Small intestine (tissue), 7 donors: Measurements from ENCODE around the gene TCF4. TPM values are rescaled to one million over a fixed set of nuclear protein-coding genes. Genes with fewer than 3 reads are reported as not detected.

Source experiments
- DNase-seq, 2 donors: peaks; one replicate each; pipeline versions ENCODE4 v3.0.0 to v3.0.0-alpha.2; 2013
- FAIRE-seq: peaks from 2 replicates; lab custom pipeline; 2012; peaks lifted over from hg19 to GRCh38; lab: Jason Lieb, UNC
- H3K27ac ChIP-seq, 3 donors: one replicate each; pipeline ENCODE4 v1.5.1; 2013; ENCODE audit warnings: low read length in 2 of 3, mild to moderate bottlenecking in 2 of 3, control low read depth in 1 of 3, inconsistent platforms in 1 of 3, low read depth in 1 of 3, moderate library complexity in 1 of 3
- H3K27me3 ChIP-seq, 3 donors: one replicate each; pipeline ENCODE4 v1.6.1; 2013; ENCODE audit warnings: low read length in 3 of 3, inconsistent platforms in 1 of 3; ENCODE audit not compliant: control insufficient read depth in 3 of 3, insufficient read depth in 3 of 3
- H3K36me3 ChIP-seq, 3 donors: one replicate each; pipeline ENCODE4 v1.6.1; 2013; ENCODE audit warnings: low read length in 3 of 3, inconsistent platforms in 1 of 3, low read depth in 1 of 3, mild to moderate bottlenecking in 1 of 3, moderate library complexity in 1 of 3; ENCODE audit not compliant: control insufficient read depth in 3 of 3, insufficient read depth in 2 of 3
- H3K4me1 ChIP-seq, 3 donors: one replicate each; pipeline ENCODE4 v1.6.1; 2013; ENCODE audit warnings: low read length in 2 of 3, inconsistent platforms in 1 of 3, low read depth in 1 of 3, mild to moderate bottlenecking in 1 of 3, moderate library complexity in 1 of 3; ENCODE audit not compliant: control insufficient read depth in 3 of 3, insufficient read depth in 2 of 3
- H3K4me3 ChIP-seq, 3 donors: one replicate each; pipeline ENCODE4 v1.5.1; 2013; ENCODE audit warnings: low read length in 3 of 3, control low read depth in 1 of 3, inconsistent platforms in 1 of 3, low read depth in 1 of 3, mild to moderate bottlenecking in 1 of 3, moderate library complexity in 1 of 3
- H3K9me3 ChIP-seq, 2 donors: one replicate each; pipeline ENCODE4 v1.6.1; 2013; ENCODE audit warnings: low read depth in 1 of 2, low read length in 1 of 2; ENCODE audit not compliant: control insufficient read depth in 2 of 2, insufficient read depth in 1 of 2
- WGBS, 3 donors: extraction: QIAGEN DNeasy Blood & Tissue Kit; methylation state at CpG; one replicate each; pipeline ENCODE4 v1.1.7; 2013; 5-methylcytosine and 5-hydroxymethylcytosine counted together
- polyA plus RNA-seq, 4 donors: library from polyadenylated mRNA; stranded (reverse) in 3 of 4; unstranded in 1 of 4; fragments of 200-250 nt in 3 of 4; fragments of 120-200 nt in 1 of 4; gene quantifications; one replicate each; pipeline versions ENCODE4 v1.2.1 to v1.2.3, GENCODE V29; 2013
- donor health status: healthy with polysubstance abuse.
- donor health status: control.
- donor health status: control.
- donor health status: Bipolar disorder and iron deficiency.
- donor health status: healthy.

The TCF4 gene
- polyA plus RNA-seq, 4 donors, result 0.67 to 23.7 (median 11.5) TPM

GRCh38 chr18:55566456-55566935, 21.5 kb downstream of the TCF4 start:
- H3K9me3 ChIP-seq, result no peaks in the 10 kb centered on the region
- 85 to 91% (median 88%) methylated on average over 2 of the region's 2 CpGs for WGBS, 3 donors
- H3K27ac ChIP-seq, result no peak overlapping the region
- no peak overlapping the region for H3K4me3 ChIP-seq
- H3K27me3 ChIP-seq, result no peaks in the 10 kb centered on the region
- no peak for DNase-seq
- no peaks in the 10 kb centered on the region for H3K4me1 ChIP-seq
- no peak for FAIRE-seq
- H3K36me3 ChIP-seq, result no peaks in the 10 kb centered on the region

GRCh38 chr18:55559739-55560138, 28.3 kb downstream of the TCF4 start:
- Histone ChIP-seq H3K4me1 (no peaks in the 10 kb centered on the region), H3K27me3 (no peaks in the 10 kb centered on the region), H3K27ac (no peak overlapping the region), H3K36me3 (no peaks in the 10 kb centered on the region), H3K9me3 (no peaks in the 10 kb centered on the region), H3K4me3 (no peak overlapping the region)
- DNase-seq (no peak), FAIRE-seq (no peak)
- WGBS, 3 donors, result 83 to 91% (median 85%) methylated on average over 2 of the region's 2 CpGs

- Histone ChIP-seq H3K36me3 (no peaks in the 10 kb centered on the region), H3K27ac (no peak overlapping the region), H3K9me3 (no peaks in the 10 kb centered on the region), H3K4me1 (no peaks in the 10 kb centered on the region), H3K27me3 (no peaks in the 10 kb centered on the region), H3K4me3 (no peak overlapping the region)
- no peak for FAIRE-seq
- DNase-seq, result no peak
- 68 to 90% (median 81%) methylated on average over 1 of the region's 1 CpG for WGBS, 3 donors
Observed at GRCh38 chr18:55557211-55557610, 30.8 kb downstream of the TCF4 start.

- no peak for FAIRE-seq
- Histone ChIP-seq H3K36me3 (no peaks in the 10 kb centered on the region), H3K27me3 (no peaks in the 10 kb centered on the region), H3K4me3 (no peak overlapping the region), H3K27ac (no peak overlapping the region), H3K9me3 (no peaks in the 10 kb centered on the region), H3K4me1 (no peaks in the 10 kb centered on the region)
- no peak for DNase-seq
- 91 to 95% (median 94%) methylated on average over 4 of the region's 4 CpGs for WGBS, 3 donors
Observed at GRCh38 chr18:55555395-55556027, 32.5 kb downstream of the TCF4 start.

GRCh38 chr18:55552526-55553189, 35.3 kb downstream of the TCF4 start:
- Histone ChIP-seq H3K9me3 (no peaks in the 10 kb centered on the region), H3K27me3 (no peaks in the 10 kb centered on the region), H3K4me3 (no peak overlapping the region), H3K4me1 (no peaks in the 10 kb centered on the region), H3K36me3 (no peaks in the 10 kb centered on the region), H3K27ac (no peak overlapping the region)
- no peak for DNase-seq
- no peak for FAIRE-seq
- WGBS, 3 donors, result 89% methylated on average over 11 of the region's 11 CpGs

GRCh38 chr18:55551227-55551626, 36.8 kb downstream of the TCF4 start:
- Histone ChIP-seq H3K36me3 (no peaks in the 10 kb centered on the region), H3K27me3 (no peaks in the 10 kb centered on the region), H3K4me3 (no peak overlapping the region), H3K9me3 (no peaks in the 10 kb centered on the region), H3K27ac (no peak overlapping the region), H3K4me1 (no peaks in the 10 kb centered on the region)
- 89 to 95% (median 89%) methylated on average over 8 of the region's 8 CpGs for WGBS, 3 donors
- FAIRE-seq (no peak), DNase-seq (no peak)

- no peaks in the 10 kb centered on the region for H3K27me3 ChIP-seq
- FAIRE-seq (no peak), DNase-seq (no peak)
- no peaks in the 10 kb centered on the region for H3K9me3 ChIP-seq
- H3K36me3 ChIP-seq, result no peaks in the 10 kb centered on the region
- 75 to 87% (median 87%) methylated on average over 8 of the region's 8 CpGs for WGBS, 3 donors
- no peak overlapping the region for H3K4me3 ChIP-seq
- no peaks in the 10 kb centered on the region for H3K4me1 ChIP-seq
- H3K27ac ChIP-seq, result no peak overlapping the region
Observed at GRCh38 chr18:55550471-55550870, 37.5 kb downstream of the TCF4 start.

GRCh38 chr18:55549474-55550104, 38.4 kb downstream of the TCF4 start:
- WGBS, 3 donors, result 85 to 89% (median 86%) methylated on average over 5 of the region's 5 CpGs
- no peaks in the 10 kb centered on the region for H3K36me3 ChIP-seq
- FAIRE-seq, result no peak
- H3K27me3 ChIP-seq, result no peaks in the 10 kb centered on the region
- no peak overlapping the region for H3K27ac ChIP-seq
- no peak overlapping the region for H3K4me3 ChIP-seq
- H3K9me3 ChIP-seq, result no peaks in the 10 kb centered on the region
- no peaks in the 10 kb centered on the region for H3K4me1 ChIP-seq
- no peak for DNase-seq
